HG03432 (cell line): ENCODE measurements around the gene HES1.
"Not testable (repeated sequence)": the region's sequence is repeated elsewhere in the genome, so short reads cannot be mapped to it uniquely, and the experiment has no call there.

ENCODE experiments used
- ATAC-seq: cut with Tn5 transposase; IDR thresholded peaks from one replicate; pipeline ENCODE4 v1.9.1; 2021; ENCODE audit warnings: mild to moderate bottlenecking, moderate library complexity; ENCODE audit not compliant: unreplicated experiment

Gene HES1

GRCh38 chr3:194135806-194136518 is at the start of gene HES1:
Gene HES1, plus strand, starts transcription at chr3:194136148. Its CDS starts 233 bp downstream, at chr3:194136381.
- peak; percentile 28 for ATAC-seq

GRCh38 chr3:194086388-194087075 is 49.4 kb upstream of the HES1 start:
- no peak for ATAC-seq

GRCh38 chr3:194087280-194087679 is 48.7 kb upstream of the HES1 start:
- ATAC-seq = no peak

GRCh38 chr3:194087995-194088855 is 47.7 kb upstream of the HES1 start:
- ATAC-seq = no peak

- ATAC-seq = peak; percentile 79
Measured at GRCh38 chr3:194089357-194090177, 46.4 kb upstream of the HES1 start.

- ATAC-seq = not testable (repeated sequence)
Measured at GRCh38 chr3:194090178-194090555, 45.8 kb upstream of the HES1 start.

- no peak for ATAC-seq
Measured at GRCh38 chr3:194090716-194091115, 45.2 kb upstream of the HES1 start.

GRCh38 chr3:194091141-194091540 is 44.8 kb upstream of the HES1 start:
- ATAC-seq = no peak

- ATAC-seq = not testable (repeated sequence)
Measured at GRCh38 chr3:194091897-194092296, 44.1 kb upstream of the HES1 start.

- no peak for ATAC-seq
Measured at GRCh38 chr3:194092881-194093301, 43.1 kb upstream of the HES1 start.

GRCh38 chr3:194093842-194094241 is 42.1 kb upstream of the HES1 start:
- ATAC-seq = no peak

- ATAC-seq = no peak
Measured at GRCh38 chr3:194095464-194095863, 40.5 kb upstream of the HES1 start.

GRCh38 chr3:194095902-194096301 is 40.0 kb upstream of the HES1 start:
- ATAC-seq = no peak

- no peak for ATAC-seq
Measured at GRCh38 chr3:194097141-194097882, 38.6 kb upstream of the HES1 start.

GRCh38 chr3:194098081-194098842 is 37.7 kb upstream of the HES1 start:
- no peak for ATAC-seq

- ATAC-seq = no peak
Measured at GRCh38 chr3:194098843-194099183, 37.1 kb upstream of the HES1 start.

GRCh38 chr3:194099215-194099614 is 36.7 kb upstream of the HES1 start:
- no peak for ATAC-seq

GRCh38 chr3:194100856-194101390 is 35.0 kb upstream of the HES1 start:
- ATAC-seq = peak; percentile 83
